Hypothalamus (tissue), 51 donors: ENCODE results near the gene UHRF2.
"Not testable (repeated sequence)": the region's sequence is repeated elsewhere in the genome, so short reads cannot be mapped to it uniquely, and the experiment has no call there.

Source experiments
- DNase-seq, 51 donors: peaks; one replicate each; lab custom pipeline; 2025; lab: John Stamatoyannopoulos, UW

Gene UHRF2

GRCh38 chr9:6473151-6473550 lies 60.2 kb downstream of the UHRF2 start:
- no peak for DNase-seq

DNA sequence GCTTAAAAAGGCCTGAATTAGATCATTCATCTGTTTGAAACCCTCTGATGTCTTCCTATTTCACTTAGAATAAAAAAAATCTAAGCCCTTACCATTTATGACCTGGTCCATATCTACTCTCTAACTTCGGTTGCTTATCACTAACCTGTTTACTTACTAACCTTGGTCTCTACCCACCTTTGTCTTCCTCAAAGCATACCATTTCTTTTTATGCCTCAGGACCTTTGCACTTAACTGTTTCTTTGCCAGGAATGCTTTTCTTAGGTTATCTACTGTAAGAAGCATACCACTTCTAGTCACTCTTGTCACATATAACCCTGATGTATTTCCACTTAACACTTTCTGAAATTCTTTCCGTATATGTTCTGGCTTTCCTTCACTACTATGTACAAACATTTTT lies 67.0 kb downstream of the UHRF2 start:
- no peak for DNase-seq

DNA sequence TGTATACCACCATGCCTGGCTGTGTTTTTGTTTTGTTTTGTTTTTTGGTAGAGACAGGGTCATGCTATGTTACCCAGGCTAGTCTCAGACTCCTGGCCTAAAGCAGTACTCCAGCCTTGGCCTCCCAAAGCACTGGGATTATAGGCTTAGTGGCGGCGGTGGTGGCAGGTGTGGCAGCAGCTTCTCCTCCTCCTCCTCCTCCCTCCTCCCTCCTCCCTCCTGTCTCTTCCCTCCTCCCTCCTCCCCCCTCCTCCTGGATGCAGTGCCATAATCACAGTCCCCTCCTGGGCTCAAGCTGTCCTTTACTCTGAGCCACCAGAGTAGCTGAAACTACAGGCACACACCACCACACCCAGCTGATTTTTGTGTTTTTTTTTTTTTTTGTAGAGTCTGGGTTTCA lies 71.2 kb downstream of the UHRF2 start:
- no peak for DNase-seq

DNA sequence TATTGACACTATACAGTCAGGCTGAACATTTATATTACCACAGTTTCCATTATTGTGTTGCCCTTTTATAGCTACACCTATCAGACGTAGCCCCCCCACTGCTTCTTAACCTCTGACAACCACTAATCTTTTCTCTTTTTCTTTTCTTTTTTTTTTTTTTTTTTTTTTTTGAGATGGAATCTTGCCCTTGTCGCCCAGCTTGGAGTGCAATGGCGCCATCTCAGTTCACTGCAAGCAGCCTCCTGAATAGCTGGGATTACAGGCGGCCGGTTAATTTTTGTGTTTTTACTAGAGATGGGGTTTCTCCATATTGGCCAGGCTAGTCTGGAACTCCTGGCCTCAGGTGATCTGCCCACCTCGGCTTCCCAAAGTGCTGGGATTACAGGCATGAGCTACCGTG lies 75.4 kb downstream of the UHRF2 start:
- DNase-seq: no peak

DNA sequence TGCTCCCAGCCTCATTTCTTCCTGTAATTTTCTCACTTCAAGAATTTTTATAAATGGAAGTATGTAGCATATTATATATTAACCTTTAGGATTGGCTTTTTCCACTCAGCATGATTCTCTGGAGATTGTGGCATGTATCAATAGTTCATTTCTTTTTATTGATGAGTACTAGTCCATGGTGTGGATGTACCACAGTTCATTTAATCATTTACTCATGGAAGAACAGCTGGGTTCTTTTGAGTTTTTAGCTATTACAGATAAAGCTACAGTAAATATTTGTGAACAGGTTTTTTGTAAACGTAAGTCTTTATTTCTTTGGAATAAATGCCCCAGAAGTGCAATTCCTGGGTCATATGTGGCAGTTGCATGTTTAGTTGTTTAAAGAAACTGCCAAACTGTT lies 76.1 kb downstream of the UHRF2 start:
- no peak for DNase-seq

GRCh38 chr9:6490863-6491262 lies 77.9 kb downstream of the UHRF2 start:
- DNase-seq: no peak

DNA sequence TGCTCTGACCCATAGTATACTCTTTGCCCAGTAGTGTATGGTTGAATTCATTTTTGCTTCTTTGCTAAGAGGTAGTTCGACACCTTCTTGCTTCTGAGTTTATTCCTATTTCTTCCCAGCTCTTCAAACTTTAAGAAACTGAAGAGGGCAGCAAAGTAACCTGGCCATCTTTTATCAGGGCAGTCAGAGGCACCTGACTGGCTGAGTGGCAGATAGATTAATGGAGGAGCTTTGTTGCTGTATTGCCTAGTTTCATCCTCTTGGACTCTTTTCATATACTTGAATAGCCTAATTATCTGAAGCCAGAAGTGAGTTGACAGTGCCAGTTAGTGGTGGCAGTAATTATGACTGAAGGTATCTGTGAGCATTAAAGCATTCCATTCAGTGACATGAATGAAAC lies 82.5 kb downstream of the UHRF2 start:
- peak in 1 of 51 donors; percentile 1 for DNase-seq

DNA sequence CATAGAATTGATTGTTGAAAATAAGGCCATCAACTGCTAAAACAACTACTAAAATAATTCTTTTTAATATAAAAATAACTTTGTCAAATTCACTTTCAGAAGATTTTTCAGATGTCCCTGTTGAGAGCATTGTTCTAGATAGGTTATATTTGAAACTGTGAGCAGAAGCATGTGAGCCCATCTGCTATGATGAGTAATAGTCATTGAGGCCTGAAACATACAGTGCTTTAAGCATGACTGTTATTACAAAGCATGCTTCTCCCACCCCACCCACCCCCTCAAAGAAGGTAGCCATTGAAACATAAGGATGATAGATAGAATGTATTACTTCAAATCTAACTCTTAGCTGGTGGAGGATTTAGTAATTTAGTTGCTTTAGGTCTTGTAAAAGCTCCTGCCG lies 86.0 kb downstream of the UHRF2 start:
- no peak for DNase-seq

DNA sequence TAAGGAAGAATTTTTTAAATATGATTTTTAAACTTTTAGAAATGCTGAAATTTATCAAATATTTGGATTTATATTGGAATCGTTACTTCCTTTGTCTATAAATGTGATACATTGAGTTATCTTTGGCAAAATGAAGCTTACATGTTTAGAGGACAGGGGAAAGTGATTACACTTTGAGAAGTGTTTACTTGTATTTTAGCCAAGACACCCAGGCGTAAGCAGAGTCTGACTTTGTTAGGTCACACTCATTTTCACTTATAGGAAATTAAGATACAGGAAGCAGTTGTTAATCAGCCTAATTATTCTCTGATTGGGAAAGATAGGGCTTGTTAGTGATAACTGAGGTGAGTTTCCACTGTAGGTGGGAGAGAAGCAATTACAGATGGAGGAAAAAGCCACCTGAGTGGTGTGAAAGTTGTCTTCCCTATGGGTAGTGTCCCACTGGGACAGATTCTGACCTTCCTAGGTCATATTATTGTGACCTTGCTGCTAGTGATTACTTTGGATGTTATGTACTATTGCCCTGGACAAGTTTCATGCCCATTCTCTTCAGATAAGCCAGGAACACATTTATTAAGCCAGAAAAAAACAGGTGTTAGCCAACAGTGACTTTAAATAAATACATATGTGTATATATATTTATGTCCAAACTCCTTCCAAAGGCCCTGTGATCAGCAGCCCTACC lies 88.7 kb downstream of the UHRF2 start:
- DNase-seq: no peak

DNA sequence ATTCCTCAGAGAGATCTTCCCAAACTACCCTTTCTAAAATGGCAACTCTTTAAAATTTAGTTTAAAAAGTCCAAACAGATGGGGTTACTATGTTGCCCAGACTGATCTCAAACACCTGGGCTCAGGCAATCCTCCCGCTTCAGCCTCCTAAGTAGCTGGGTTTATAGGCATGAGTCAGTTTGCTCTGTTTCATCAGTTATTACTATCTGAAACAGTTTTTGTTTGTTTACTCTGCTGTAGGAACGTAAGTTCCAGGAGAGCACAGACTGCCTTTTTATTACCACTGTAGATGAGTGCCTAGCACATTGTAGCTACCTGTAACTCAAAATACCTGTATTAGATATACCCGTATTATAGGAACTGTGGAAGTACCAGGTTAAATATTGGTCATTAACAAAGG lies 89.4 kb downstream of the UHRF2 start:
- no peak for DNase-seq

DNA sequence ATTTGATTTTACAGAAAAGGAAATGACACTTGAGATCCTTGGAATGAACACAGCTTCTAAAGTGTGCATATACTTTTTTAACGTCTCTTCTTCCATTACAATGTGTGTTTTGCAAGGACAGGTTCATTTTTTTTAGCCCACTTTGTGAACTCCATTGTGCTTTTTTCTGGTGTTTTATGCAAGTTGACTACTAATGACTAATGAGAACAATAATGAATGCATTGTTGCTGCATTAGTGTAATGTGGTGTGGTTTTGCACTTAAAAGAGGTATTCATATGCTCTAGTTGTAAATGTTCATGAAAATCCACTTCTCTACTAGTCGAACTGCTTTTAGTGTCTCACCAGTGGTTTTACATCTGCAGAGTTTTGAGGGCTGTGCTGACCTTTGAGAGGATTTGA lies 93.6 kb downstream of the UHRF2 start:
- no peak for DNase-seq

GRCh38 chr9:6512085-6512657 lies 99.2 kb downstream of the UHRF2 start:
- no peak for DNase-seq

GRCh38 chr9:6522263-6522662 lies 109.3 kb downstream of the UHRF2 start:
- no peak for DNase-seq

- DNase-seq: no peak
These were observed 112.5 kb downstream of the UHRF2 start for GRCh38 chr9:6525326-6526045.

DNA sequence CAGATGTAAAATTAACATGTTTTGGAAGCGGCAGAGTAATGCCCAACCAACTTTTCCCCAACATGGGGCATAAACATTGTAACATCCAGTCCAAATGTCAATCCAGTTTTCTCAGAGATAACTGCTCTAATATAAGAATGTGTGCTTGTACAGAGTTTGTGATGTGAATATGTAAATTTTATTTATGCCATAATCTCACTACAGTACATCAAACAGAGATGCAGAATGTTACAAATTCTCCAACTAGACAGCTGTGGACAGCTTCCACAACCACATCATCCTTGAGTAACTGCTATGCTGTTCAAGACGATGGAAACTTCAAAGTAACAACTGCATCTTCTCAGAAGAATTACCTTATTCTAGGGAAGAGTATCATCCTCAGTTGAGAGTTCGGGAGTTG lies 122.6 kb downstream of the UHRF2 start:
- no peak for DNase-seq

DNA sequence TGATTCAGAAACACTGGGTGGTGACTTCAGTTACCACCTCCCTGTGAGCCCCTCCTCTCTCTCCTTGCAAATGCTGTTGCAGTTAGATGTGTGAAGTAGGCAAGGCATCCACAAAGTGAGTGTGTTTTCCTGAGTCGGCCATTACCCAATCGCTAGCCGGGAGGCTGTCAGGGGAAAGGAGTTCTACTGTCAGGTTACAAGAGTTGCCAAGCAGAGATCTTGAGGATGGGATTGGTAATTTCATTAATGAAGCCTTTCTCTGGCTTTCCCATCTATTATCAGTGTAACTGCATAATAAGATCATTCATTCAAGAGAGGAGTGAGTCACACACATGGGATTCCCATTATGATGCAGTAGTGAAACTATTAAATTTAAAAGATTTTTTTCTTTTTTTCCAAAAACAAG lies 125.7 kb downstream of the UHRF2 start:
- DNase-seq: no peak

GRCh38 chr9:6542617-6543016 lies 129.6 kb downstream of the UHRF2 start:
- not testable (repeated sequence) for DNase-seq

GRCh38 chr9:6543204-6543603 lies 130.2 kb downstream of the UHRF2 start:
- no peak for DNase-seq

DNA sequence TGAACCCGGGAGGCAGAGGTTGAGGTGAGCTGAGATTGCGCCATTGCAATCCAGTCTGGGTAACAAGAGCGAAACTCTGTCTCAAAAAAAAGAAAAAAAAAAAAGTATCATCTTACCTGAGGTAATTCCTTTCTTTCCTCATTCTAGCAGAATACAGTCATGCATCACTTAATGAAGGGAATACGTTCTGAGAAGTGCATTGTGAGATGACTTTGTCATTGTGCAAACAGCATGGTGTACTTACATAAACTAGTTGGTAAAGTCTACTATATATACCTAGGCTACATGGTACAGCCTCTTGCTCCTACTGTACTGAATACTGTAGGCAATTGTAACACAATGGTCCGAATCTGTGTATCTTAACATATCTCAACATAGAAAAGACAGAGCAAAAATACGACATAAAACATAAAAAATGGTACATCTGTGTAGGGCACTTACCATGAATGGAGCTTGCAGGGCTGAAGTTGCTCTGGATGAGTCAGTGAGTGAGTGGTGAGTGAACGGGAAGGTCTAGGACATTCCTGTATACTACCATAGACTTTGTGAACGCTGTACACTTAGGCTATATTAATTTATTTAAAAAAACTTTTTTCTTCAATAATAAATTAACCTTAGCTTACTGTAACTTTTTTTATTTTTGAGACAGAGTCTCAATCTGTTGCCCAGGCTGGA lies 132.2 kb downstream of the UHRF2 start:
- DNase-seq: no peak

- peak in 1 of 51 donors; percentile 3 for DNase-seq
These were observed 136.3 kb downstream of the UHRF2 start for GRCh38 chr9:6549106-6549800.

- no peak for DNase-seq
These were observed 138.1 kb downstream of the UHRF2 start for GRCh38 chr9:6551136-6551535.
